ENCODE data around the gene AGBL1.

Gene AGBL1

GRCh38 chr15:86079508-86080266 is at the start of gene AGBL1:
TSS of gene AGBL1 (plus strand) at chr15:86079871.
- DNase-seq (ENCODE audit: low spot score), result peak; percentile 63

GRCh38 chr15:86034904-86035303 is 44.8 kb upstream of the AGBL1 start:
- no peak for DNase-seq (ENCODE audit: low spot score)

GRCh38 chr15:86036243-86036642 is 43.4 kb upstream of the AGBL1 start:
- no peak for DNase-seq (ENCODE audit: low spot score)

GRCh38 chr15:86038491-86038890 is 41.2 kb upstream of the AGBL1 start:
- DNase-seq (ENCODE audit: low spot score), result no peak

GRCh38 chr15:86040356-86041033 is 39.2 kb upstream of the AGBL1 start:
- DNase-seq (ENCODE audit: low spot score), result no peak

- DNase-seq (ENCODE audit: low spot score), result no peak
Observed at GRCh38 chr15:86041399-86041798, 38.3 kb upstream of the AGBL1 start.

- no peak for DNase-seq (ENCODE audit: low spot score)
Observed at GRCh38 chr15:86042226-86042625, 37.4 kb upstream of the AGBL1 start.

- no peak for DNase-seq (ENCODE audit: low spot score)
Observed at GRCh38 chr15:86044981-86045380, 34.7 kb upstream of the AGBL1 start.

- DNase-seq (ENCODE audit: low spot score), result no peak
Observed at GRCh38 chr15:86054338-86054737, 25.3 kb upstream of the AGBL1 start.

GRCh38 chr15:86055688-86056087 is 24.0 kb upstream of the AGBL1 start:
- DNase-seq (ENCODE audit: low spot score), result no peak

GRCh38 chr15:86059851-86060250 is 19.8 kb upstream of the AGBL1 start:
- no peak for DNase-seq (ENCODE audit: low spot score)

GRCh38 chr15:86060674-86061073 is 19.0 kb upstream of the AGBL1 start:
- DNase-seq (ENCODE audit: low spot score), result no peak

GRCh38 chr15:86061581-86061980 is 18.1 kb upstream of the AGBL1 start:
- no peak for DNase-seq (ENCODE audit: low spot score)

- no peak for DNase-seq (ENCODE audit: low spot score)
Observed at GRCh38 chr15:86062646-86063243, 16.9 kb upstream of the AGBL1 start.

GRCh38 chr15:86063356-86064095 is 16.1 kb upstream of the AGBL1 start:
- peak; percentile 73 for DNase-seq (ENCODE audit: low spot score)

GRCh38 chr15:86064326-86064725 is 15.3 kb upstream of the AGBL1 start:
- DNase-seq (ENCODE audit: low spot score), result no peak

- no peak for DNase-seq (ENCODE audit: low spot score)
Observed at GRCh38 chr15:86066174-86066834, 13.4 kb upstream of the AGBL1 start.

GRCh38 chr15:86073281-86073680 is 6.4 kb upstream of the AGBL1 start:
- no peak for DNase-seq (ENCODE audit: low spot score)

GRCh38 chr15:86076468-86076867 is 3.2 kb upstream of the AGBL1 start:
- DNase-seq (ENCODE audit: low spot score), result peak; percentile 61

GRCh38 chr15:86077070-86077469 is 2.6 kb upstream of the AGBL1 start:
- DNase-seq (ENCODE audit: low spot score), result no peak

- DNase-seq (ENCODE audit: low spot score), result no peak
Observed at GRCh38 chr15:86080302-86080701, 631 bp downstream of the AGBL1 start.
